Adrenal gland (tissue), 12 donors: ENCODE measurements around the gene HAS3. TPM values are rescaled to one million over a fixed set of nuclear protein-coding genes. Genes with fewer than 3 reads are reported as not detected.
"Not testable (repeated sequence)": the region's sequence is repeated elsewhere in the genome, so short reads cannot be mapped to it uniquely, and the experiment has no call there.

Source experiments
- DNase-seq, 7 donors: peaks; one replicate each; pipeline ENCODE4 v3.0.0-alpha.2; 2019 to 2020
- H3K27ac ChIP-seq, 5 donors: fragments of 200-600 bp; sonication (generic) in 4 of 5; 1 replicate in 3 of 5; 2 replicates in 2 of 5; pipeline versions ENCODE4 v1.5.1 to v1.8.0; 2016 to 2020; ENCODE audit warnings: mild to moderate bottlenecking in 1 of 5
- H3K27me3 ChIP-seq: fragments of 200-600 bp; 2 replicates; pipeline ENCODE4 v1.8.0; 2021
- H3K36me3 ChIP-seq, 2 donors: fragments of 200-600 bp; replicated peaks in 1 of 2; 1 replicate in 1 of 2; 2 replicates in 1 of 2; pipeline versions ENCODE4 v1.5.1 to v1.8.0; 2018 to 2022
- H3K4me1 ChIP-seq, 2 donors: fragments of 200-600 bp; replicated peaks in 1 of 2; 1 replicate in 1 of 2; 2 replicates in 1 of 2; pipeline versions ENCODE4 v1.5.1 to v1.8.0; 2018 to 2021
- H3K4me3 ChIP-seq, 4 donors: fragments of 200-600 bp; sonication (generic) in 3 of 4; one replicate each; pipeline ENCODE4 v1.5.1; 2016 to 2018
- H3K9me3 ChIP-seq, 3 donors: fragments of 200-600 bp; sonication (generic) in 1 of 3; replicated peaks in 1 of 3; 1 replicate in 2 of 3; 2 replicates in 1 of 3; pipeline versions ENCODE4 v1.5.1 to v1.8.0; 2016 to 2021
- POLR2A ChIP-seq, 2 donors: fragments of 450-650 bp; IDR thresholded peaks; one replicate each; pipeline ENCODE4 v1.6.1; 2017; ENCODE audit warnings: antibody characterized with exemption in 2 of 2, mild to moderate bottlenecking in 2 of 2, moderate library complexity in 1 of 2
- WGBS, 4 donors: extraction: QIAGEN DNeasy Blood & Tissue Kit in 2 of 4; methylation state at CpG; one replicate each; pipeline versions ENCODE4 v1.1.5 to v1.1.7; 2013 to 2017; 5-methylcytosine and 5-hydroxymethylcytosine counted together
- intact Hi-C, 2 donors: fragments of 100-400 bp; cut with DNase I; formaldehyde crosslinking; loops; one replicate each; pipeline versions ENCODE4 v1.14.1 to v1.15.0; 2022 to 2023
- polyA plus RNA-seq, 3 donors: library from polyadenylated mRNA; stranded (reverse); fragments of 200-250 nt in 2 of 3; fragments of 350-450 nt in 1 of 3; fragmentation: Illumina TruSeq in 1 of 3; extraction: RNeasy Lipid Tissue Mini Kit (QIAGEN cat#74804) in 1 of 3; gene quantifications; one replicate each; pipeline ENCODE4 v1.2.3, GENCODE V29; 2013 to 2014
- total RNA-seq, 9 donors: library from RNA; depleted of rRNA in 4 of 9; stranded (reverse); fragments of >200 nt in 4 of 9; fragments of 120-200 nt in 1 of 9; fragmentation: NEBNext Ultra II Directional in 1 of 9; extraction: Animal tissue kit (Norgen Biotek cat#: 25700) in 1 of 9; gene quantifications; one replicate each; pipeline versions ENCODE4 v1.1.0 to v1.2.4, GENCODE V29; 2013 to 2023
- TF ChIP-seq, protein P1 (sequence below), 6 experiments: fragments of 450-650 bp in 4 of 6; fragments of 200-600 bp in 2 of 6; sonication (generic) in 1 of 6; IDR thresholded peaks; 1 replicate in 5 of 6; 2 replicates in 1 of 6; pipeline versions ENCODE4 v1.5.1 to v1.8.0; 2016 to 2021; ENCODE audit warnings: antibody characterized with exemption in 6 of 6, mild to moderate bottlenecking in 2 of 6, moderate library complexity in 1 of 6
- donor health status: healthy with polysubstance abuse.
- donor health status: Bipolar disorder and iron deficiency.
- donor health status: DM: yes; HTN: yes; CAD: no.
- donor health status: DM: no; HTN: no; CAD: no.
- donor health status: DM: no; HTN: no; CAD: no.
- donor health status: DM: yes; HTN: yes; CAD: no.

The HAS3 gene
- total and polyA plus RNA-seq, 12 donors = 0.06 to 1.2 (median 0.43) TPM

DNA sequence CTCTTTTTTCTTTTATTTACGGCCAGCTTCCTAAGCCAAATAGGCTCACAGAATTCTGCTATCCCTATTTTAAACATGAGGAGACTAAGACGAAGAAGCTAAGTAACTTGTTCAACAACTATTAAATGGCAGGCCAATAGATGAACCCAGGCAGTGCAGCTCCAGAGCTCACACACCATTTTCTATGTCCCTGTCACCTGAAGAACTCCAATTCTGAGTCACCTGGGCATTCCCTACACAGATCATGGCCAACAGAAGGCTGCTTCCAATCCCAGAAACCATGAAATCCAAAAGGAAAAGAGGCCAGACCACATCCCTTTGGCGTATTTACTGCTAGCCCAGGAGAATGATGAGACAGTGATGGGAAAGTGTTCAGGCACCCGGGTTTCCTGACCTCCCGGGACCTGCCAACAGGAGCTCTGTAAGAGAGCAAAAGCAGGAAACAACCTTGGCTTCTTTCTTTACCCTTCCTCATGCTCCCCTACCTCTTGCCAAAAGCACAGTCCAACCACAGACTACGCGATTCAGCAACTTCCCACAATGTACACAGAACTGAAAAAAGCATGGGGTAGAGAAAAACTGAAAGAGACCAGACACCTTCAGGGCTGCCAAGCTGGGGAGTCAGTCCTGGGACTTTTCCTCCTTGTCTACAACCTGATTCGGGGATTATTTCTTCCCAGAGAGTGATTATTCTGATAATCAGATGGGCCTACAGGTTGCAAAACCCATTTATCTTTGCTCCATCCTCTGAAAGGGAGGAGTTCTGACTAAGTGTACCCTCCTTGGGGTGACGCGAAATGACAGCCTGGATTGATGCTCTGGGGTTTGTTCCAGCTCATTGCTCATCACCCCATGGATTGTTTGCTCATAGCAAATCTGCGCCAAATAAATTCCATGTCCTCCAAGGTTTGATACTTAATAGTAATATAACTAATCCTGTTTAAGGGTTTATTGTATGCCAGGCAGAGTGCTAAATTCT lies 47.8 kb upstream of the HAS3 start:
- Histone ChIP-seq H3K9me3 (no peaks in the 10 kb centered on the region), H3K4me1 (no peaks in the 10 kb centered on the region), H3K27me3 (no peaks in the 10 kb centered on the region), H3K4me3 (no peak overlapping the region), H3K27ac (peak overlapping the region in 1 of 5 donors; percentile 57), H3K36me3 (no peaks in the 10 kb centered on the region)
- intact Hi-C loops = no loop called here
- WGBS, 4 donors = 54 to 65% (median 59%) methylated on average over 11 of the region's 11 CpGs
- no peak for TF ChIP-seq POLR2A (IDR thresholded peaks at IDR 0.05)
- TF ChIP-seq, protein P1, sequence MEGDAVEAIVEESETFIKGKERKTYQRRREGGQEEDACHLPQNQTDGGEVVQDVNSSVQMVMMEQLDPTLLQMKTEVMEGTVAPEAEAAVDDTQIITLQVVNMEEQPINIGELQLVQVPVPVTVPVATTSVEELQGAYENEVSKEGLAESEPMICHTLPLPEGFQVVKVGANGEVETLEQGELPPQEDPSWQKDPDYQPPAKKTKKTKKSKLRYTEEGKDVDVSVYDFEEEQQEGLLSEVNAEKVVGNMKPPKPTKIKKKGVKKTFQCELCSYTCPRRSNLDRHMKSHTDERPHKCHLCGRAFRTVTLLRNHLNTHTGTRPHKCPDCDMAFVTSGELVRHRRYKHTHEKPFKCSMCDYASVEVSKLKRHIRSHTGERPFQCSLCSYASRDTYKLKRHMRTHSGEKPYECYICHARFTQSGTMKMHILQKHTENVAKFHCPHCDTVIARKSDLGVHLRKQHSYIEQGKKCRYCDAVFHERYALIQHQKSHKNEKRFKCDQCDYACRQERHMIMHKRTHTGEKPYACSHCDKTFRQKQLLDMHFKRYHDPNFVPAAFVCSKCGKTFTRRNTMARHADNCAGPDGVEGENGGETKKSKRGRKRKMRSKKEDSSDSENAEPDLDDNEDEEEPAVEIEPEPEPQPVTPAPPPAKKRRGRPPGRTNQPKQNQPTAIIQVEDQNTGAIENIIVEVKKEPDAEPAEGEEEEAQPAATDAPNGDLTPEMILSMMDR (IDR thresholded peaks at IDR 0.05) = no peak
- peak; percentile 53 to 81 (median 74) for DNase-seq

DNA sequence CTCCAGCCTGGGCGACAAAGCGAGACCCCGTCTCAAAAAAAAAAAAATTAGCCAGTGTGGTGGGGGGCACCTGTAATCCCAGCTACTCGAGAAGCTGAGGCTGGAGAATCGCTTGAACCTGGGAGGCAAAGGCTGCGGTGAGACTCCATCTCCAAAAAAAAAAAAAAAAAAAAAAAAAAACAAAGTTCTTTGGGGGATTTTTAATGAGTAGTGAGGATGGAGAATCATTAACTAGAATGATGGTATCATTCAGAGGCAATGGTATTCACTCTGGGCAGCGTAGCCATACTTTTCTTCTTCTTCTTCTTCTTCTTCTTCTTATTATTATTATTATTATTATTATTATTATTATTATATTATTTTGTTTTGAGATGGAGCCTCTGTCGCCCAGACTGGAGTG lies 42.0 kb upstream of the HAS3 start:
- H3K4me1 ChIP-seq, H3K4me3 ChIP-seq, H3K9me3 ChIP-seq, H3K27me3 ChIP-seq, H3K27ac ChIP-seq, H3K36me3 ChIP-seq, intact Hi-C loops, DNase-seq: not testable (repeated sequence)
- WGBS, 4 donors = 95 to 99% (median 97%) methylated on average over 8 of the region's 8 CpGs

DNA sequence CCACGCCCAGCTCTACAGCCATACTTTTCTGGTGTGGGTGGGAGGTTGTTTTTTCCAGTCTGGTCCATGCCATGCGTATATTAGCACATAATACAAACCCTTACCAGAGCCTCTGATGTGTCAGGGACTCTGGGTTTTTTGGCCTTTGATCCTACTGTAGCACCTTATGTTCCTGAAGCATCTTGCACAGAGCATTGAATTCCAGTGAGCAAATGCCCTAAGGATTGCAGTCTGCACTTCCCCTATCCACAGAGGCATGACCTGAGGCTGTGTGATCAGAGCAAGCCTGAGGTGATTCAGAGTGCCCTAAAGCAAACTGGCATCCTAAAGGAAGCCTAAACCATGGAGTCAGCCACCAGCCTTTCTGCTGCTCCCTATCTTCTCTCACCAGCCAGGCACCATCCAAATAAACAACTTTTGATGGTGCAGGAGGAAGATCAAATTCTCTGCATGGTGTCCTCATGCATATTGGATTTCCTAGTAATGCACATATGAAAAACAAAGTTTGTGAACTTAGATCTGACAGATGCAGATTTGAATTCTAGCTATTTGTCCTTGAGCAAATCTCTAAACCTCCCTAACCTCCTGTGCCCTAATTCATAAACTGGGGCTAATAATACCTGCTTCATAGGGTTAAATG lies 41.2 kb upstream of the HAS3 start:
- WGBS, 4 donors = 86 to 96% (median 91%) methylated on average over 2 of the region's 2 CpGs
- Histone ChIP-seq H3K4me1 (no peaks in the 10 kb centered on the region), H3K36me3 (no peaks in the 10 kb centered on the region), H3K4me3 (no peak overlapping the region), H3K27ac (no peak overlapping the region), H3K9me3 (no peaks in the 10 kb centered on the region), H3K27me3 (no peaks in the 10 kb centered on the region)
- intact Hi-C loops = no loop called here
- no peak for TF ChIP-seq POLR2A (IDR thresholded peaks at IDR 0.05)
- DNase-seq = no peak

DNA sequence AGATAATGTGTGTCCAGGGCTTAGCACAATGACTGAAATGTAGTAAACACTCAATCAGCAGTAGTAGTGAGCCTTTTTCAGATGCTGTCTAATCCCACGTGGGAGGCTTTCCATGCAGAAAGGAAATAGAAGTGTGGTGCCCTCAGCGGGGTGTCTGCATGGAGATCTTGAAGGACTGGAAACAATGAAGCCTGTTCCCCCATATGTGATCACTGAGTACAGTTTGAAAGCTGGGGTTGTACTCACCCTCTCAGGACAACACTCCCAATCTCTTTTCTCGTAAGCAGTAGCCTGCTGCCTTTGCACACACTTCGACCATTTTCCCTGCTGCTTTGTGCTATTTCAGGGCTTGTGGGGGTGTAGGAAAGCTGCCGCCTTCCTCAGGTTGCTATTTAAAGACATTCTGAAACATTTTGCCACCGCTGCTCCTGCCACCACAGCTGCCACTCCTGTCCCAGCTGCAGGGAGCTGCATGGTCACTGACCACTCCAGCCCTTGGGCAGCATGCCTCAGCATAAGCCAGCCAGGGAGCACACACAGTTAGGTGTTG lies 40.6 kb upstream of the HAS3 start:
- WGBS, 4 donors = 78 to 89% (median 85%) methylated on average over 6 of the region's 6 CpGs
- Histone ChIP-seq H3K36me3 (no peaks in the 10 kb centered on the region), H3K4me1 (no peaks in the 10 kb centered on the region), H3K9me3 (no peaks in the 10 kb centered on the region), H3K4me3 (no peak overlapping the region), H3K27me3 (no peaks in the 10 kb centered on the region), H3K27ac (no peak overlapping the region)
- TF ChIP-seq, protein P1 (IDR thresholded peaks at IDR 0.05) = no peak
- no peak for TF ChIP-seq POLR2A (IDR thresholded peaks at IDR 0.05)
- DNase-seq = no peak
- intact Hi-C loops = no loop called here

DNA sequence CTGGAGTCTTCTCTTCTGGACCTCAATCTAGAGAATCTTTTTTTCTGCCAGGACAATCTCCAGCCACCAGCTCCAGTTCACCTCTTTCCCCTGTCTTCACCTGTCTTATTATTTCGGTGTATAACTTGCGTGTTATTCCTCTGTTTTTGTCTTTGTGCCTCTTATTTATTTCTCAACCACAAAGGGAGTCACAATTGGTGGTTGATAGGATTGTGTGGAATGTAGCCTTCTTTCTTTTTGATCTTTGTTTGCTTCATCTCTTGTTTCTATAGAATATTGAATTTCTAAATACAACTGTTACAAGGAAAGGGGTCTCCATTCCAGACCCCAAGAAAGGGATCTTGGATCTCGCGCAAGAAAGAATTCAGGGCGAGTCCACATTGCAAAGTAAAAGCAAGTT lies 35.9 kb upstream of the HAS3 start:
- Histone ChIP-seq H3K4me3 (no peak overlapping the region), H3K9me3 (no peaks in the 10 kb centered on the region), H3K27ac (no peak overlapping the region), H3K36me3 (no peaks in the 10 kb centered on the region), H3K4me1 (no peaks in the 10 kb centered on the region), H3K27me3 (no peaks in the 10 kb centered on the region)
- 95 to 99% (median 98%) methylated on average over 5 of the region's 5 CpGs for WGBS, 4 donors
- intact Hi-C loops = no loop called here
- no peak for TF ChIP-seq POLR2A (IDR thresholded peaks at IDR 0.05)
- TF ChIP-seq, protein P1 (IDR thresholded peaks at IDR 0.05) = no peak
- no peak for DNase-seq
